LoVo (cell line): ENCODE data around the gene SCARB1.
A peak's percentile ranks its signal among the peaks of the same experiment; 100 is the strongest.

Source experiments
- DNase-seq: peaks from one replicate; pipeline ENCODE4 v3.0.0-alpha.2; 2016; ENCODE audit warnings: low spot score

The SCARB1 gene

DNA sequence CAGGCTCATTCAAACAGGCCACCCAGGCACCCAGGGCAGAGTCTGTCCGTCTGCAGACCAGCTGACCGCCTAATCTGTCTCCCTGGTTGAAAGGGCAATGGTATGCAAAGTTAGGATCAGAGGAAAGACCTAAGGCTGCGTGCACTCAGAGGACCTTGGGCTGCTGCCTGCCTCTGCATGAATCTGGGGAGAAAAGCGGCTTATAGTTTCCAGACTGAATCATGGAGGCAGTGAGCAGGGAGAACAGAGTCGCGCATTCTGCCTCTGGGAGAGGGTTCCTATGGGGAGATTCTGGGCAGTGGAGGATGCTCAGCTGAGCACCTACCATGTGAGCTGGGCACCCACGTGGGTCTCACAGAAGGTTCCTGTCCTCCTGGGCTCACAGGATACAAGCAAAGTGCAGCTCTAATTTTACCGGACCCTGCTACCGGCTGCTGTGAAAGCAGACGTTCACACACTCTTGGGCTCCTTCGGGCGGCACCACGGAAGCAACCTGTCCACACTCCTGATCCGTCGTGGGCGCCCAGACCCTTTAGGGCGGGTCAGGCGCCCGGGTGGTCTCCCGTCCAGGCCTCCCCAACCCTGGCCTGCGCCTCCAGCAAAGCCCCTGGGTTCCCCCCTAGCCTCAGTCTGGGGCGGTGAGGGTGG, 772 bp downstream of the SCARB1 start:
- DNase-seq = peak; percentile 33

DNA sequence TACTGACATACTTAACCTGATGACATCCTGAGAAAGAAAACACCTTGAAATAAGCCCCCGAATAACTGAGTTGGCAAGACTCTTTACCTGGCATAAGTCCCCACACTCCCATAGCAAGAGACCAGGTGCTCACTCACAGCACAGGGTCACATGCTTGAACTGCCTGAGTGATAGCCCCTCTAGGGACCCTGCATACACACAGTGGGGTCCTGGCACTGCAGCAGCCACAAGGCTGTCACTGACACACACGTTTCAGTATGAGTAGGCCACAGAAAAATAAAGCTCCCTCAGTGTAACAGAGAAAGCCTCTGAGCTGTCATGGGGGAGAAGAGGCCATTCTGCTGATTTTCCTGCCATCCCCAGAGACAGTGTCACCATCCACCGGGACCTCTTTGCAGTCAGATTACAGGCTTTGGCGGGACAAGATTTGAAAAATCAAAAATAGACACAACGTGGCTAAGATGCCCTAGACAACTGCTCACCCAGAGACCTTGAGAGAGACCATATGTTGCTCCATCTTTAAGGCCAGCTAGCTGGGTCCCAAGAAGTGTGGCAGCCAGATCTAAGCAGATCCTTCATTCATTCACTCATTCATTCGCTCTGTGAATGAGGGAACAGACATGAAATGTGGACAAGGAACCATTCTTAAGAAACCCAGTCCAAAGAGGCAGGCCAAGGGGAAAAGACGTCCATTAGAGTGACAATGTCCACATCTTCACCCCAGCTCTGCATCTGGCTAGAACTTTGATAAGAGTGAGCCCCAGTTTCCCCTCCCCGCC, 1.6 kb downstream of the SCARB1 start:
- DNase-seq = no peak

DNA sequence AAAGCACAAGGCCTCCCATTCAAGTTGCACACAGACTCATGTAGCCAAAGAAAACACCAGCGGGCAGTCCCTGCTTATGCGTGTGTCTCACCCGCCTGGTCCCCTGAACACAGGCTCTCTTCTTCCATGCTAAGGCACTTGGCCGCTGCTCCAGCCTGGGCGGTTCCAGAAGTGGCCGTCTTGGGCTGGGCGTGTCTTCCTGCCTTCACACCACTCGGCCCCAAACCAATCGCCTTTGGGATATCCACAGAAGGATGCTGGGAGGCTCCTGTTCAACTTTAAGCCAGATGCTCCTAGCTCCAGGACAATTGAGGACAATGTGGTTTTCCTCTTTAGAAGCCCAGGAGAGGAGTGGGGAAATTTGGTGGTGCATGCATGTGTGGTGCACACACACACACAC, 2.2 kb downstream of the SCARB1 start:
- DNase-seq = no peak

DNA sequence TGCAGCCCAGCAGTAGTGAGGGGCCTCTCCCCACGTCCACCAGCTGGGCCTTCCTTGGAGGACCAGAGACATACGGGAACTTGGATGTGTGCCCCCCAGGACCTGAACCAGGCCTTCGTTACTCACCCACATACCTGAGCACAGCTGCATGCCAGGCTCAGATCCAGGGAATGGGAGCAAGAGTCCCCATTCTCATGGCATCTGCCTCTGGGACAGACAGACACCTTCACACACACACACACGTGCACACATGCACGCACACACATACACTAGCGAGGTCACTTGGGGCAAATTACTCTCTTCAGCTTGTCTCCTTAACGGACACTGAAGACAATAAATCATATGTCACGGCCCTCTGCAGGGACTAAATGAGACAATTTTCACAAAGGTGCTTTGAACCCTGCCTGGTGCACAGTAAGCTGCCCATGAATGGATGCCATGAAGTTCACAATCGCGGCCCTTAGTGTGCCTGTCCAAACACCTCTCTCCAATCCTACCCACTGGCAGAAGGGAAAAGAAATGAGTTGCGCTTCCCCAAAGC, 5.7 kb downstream of the SCARB1 start:
- DNase-seq = no peak

DNA sequence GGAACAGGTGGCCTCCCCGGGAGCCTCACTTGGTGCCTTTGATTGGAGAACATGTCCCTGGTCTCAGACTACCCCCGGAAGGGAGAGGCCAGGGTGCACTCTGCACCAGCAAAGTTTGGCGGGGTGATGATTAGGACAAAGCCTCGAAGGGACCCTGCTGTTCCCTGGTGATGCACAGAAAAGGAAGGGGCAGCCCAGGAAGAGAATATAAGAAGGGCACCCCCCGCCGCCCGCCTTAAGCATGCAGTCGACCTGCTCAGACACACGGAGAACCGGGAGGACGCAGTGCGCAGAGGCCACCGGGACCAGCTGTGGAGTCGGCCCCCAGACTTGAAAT, 6.9 kb downstream of the SCARB1 start:
- no peak for DNase-seq

DNA sequence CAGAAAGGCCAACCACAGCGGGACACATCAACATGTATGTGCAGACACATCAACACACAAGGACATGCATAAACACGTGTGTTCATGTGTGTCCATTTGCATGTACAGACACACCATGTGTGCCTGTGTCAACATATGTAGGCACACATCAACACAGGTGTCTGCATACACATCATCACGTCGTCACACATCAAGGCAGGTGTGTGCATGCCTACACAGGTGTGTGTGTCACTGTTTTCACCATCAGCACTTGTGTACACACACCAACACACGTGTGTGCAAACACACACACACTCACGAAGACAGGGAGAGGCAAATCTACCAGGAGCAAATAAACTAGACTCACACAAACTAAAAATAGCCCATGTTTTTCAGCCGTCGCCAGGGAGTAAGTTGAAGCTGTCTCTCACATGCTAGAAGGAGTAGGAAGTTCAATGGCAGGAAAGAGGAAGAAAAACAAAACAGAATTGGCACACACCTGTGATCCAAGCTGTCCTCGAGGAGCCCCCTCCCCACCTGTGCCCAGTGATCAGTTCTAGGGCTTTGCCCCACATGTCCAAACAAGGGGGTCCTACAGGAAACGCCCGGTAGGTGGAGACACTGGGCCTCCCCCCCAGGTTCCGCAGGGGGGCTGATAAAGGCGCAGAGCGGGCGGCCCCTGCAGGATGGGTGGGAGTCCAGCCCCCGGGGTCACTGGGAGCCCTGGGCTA, 7.4 kb downstream of the SCARB1 start:
- DNase-seq = no peak

DNA sequence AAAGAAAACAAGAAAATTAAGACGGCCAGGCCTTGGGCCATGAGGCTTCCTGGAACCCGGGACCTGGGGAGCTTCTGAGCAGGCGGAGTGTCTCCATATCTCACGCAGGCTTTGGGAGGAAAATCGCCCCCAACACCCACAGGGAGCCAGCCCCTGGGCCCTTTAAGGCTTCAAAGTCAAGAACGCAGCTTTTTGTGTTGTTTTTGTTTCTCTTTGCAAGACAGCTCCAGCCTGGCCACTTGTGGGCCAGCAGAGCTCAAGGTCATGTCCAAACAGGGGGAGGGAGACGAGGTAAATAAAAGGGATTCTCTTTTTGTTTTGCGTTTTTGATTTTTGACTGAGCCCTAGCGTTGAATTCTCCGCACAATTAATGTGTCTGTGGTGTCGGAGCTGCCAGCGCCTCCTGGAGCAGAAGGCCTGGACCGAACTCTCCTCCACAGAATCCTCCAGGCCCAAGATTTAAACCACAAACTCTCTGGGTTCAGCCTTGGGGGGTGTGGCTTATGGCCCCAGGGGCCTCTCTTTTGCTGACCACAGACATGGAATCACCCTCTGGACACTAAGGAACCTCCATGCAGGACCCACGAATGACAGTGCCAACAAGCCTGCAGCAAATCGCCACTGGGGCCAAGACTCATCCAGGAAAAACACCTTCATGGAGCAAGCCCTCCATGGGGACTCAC, 8.2 kb downstream of the SCARB1 start:
- no peak for DNase-seq

DNA sequence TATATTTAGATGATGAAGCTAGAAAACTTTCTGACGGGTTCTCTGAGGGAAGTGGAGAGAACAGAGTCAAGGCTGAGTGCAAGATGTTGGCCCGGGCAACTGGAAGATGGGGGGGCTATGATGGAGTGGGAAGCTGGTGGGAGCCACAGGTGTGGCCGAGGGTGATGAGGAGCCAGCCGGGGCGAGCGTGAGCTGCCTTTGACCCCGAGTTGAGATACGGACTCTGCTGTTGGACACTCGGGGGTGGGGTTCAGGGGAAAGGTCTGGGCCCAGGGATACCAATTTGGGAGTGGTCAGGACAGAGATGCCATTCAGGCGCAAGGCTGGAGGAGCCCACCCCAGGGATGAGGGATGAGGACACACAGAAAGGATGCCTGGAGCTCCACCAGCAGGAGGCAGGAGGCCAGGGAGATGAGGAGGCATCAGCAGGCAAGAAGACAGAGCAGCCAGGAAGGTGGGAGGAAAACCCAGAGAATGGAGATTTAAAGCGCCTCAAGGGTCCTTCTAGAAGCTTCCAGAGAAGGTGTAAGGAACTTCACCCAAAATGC, 9.0 kb downstream of the SCARB1 start:
- DNase-seq = no peak

DNA sequence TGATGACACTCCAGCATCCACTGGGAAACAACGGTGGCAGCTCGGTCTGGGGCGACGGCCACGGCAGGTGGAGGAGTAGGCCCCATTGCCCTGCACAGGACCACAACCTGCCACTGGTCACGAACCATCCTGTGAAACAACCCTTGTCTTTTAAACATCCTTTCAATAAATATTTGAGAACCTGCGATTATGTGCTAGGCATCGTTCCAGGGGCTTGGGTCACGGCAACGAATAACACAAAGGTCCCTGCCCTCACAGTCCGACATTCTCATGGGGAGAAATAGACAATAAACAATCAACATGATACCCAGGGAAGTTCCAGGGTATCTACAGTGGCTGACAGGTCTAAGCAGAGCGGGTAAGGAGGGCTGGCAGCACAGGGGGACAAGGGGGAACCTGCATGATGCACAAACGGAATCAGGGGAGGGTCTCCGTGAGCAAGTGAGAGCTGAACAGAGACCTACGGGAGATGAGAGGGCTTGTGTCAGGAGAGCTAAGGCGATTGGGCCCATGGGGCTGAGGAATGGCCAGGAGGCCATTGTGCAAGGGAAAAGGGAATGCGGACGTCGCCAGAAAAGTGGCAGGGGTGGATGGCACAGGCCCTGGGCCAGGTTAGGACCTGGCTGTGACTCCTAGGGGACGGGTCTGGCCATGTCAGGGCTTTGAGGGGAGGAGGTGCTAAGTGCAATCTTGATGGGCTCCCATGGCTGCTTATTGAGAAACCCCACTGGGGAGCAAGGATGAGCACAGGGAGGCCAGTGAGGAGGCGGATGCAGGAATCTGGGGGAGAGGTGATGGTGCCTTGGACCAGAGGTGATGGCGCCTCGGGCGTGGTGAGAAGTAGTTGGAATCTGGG, 9.7 kb downstream of the SCARB1 start:
- no peak for DNase-seq

DNA sequence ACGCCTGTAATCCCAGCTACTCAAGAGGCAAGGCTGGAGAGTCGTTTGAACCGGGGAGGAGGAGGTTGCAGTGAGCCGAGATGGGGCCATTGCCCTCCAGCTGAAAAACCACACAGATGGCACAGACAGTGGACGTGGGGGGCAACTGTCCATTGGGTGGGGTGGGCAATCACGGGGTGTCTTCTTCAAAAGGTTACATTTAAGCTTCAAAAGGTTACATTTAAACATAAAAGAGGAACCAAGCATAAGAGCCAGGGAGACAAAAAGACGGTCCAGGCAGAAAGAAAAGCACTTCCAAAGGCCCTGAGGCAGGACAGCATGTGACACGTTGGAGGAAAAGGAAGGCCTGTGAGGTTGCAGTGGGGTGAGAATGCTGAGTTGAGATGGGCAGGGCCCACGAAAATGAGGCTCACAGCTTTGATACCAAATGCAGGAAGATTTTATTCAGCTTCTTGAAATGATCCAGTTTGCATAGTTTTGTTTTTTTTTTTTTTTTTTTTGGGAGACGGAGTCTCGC, 10.7 kb downstream of the SCARB1 start:
- DNase-seq = no peak

DNA sequence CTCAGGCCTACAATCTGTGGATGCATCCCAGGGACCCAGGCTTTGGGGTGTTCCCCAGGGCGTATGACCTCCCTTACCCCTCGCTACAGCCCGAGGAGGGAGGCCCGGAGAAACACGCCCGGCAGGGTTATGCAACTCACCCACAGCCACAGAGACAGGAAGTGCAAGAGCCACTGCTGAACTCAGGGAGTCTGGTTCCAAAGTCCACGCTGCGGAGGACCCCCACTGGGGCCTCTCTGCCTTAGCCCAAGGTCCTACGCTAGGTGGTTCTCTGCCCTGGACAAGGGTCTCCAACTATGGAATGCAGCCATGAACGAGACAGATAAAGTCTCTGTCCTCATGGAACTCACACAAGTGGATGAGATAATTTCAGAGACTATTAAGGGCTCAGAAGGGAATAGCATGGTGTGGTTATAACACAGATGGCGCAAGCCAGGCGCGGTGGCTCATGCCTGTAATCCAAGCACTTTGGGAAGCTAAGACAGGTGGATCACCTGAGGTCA, 11.3 kb downstream of the SCARB1 start:
- DNase-seq = peak; percentile 26

DNA sequence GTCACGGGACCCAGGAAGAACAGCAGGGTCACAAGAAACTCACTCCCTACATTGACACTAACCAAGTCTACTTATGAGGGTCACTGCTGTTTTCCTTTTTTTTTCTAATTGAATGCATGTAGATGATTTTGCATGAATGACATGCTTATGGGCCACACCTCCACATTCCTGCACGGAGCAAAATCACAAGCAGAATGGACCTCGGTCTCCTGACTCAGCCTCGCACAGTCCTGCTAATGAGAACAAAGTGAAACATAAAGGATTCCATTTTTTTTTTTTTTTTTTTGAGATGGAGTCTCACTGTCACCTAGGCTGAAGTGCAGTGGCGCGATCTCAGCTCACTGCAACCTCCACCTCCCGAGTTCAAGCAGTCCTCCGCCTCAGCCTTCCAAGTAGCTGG, 12.3 kb downstream of the SCARB1 start:
- DNase-seq = no peak

DNA sequence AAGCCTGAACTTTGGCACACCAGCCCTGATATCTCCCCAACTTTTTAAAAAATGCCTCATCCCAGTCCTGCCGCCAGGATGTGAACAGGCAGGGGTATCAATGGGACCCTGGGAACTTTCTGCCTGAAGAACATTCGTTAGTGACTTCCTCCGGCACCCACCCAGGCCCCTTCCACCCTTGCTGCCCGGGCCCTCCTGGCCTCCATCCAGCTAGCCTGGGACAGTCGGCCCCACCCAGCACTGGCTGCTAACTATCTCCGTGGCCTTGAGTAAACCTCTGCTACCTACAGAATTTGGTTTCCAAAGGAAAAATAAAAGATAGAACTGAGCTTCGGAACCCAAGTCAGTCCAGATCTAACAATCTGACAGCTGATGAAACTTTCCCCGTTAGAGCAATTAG, 14.3 kb downstream of the SCARB1 start:
- DNase-seq = no peak

DNA sequence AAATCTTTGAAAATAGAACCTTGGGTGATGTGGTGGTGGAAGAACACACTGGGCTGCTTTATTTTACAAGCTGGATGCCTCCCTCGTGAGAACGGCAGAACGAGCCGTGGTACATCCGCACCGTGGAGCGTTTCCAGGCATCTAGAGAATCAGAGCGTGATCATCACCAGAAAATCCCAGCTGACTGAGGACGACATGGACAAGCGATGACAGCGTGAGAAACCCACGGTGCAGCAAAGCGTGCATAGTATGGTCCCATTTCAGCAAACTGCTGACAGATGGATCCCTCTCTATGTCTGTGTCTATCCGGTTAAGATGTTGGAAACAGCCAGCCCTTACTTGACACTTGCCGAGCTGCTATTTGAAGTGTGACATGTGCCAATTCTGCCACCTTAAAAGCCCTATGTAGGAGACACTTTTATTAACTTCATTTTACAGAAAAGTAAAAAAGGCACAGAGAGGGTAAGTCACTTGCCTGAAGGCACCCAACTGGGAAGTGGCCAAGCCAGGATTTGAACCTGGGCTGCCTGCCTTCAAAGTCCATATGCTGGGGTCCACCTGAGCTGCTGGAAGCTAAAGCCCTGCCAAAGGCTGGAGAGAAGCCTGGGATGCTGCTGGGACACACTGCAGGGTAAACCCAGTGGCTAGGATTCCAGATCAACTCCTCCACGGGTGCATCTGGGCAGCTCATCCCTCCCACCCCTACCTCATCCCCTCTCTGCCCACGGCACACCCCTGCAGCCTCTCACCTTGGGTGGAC, 14.9 kb downstream of the SCARB1 start:
- DNase-seq = no peak

DNA sequence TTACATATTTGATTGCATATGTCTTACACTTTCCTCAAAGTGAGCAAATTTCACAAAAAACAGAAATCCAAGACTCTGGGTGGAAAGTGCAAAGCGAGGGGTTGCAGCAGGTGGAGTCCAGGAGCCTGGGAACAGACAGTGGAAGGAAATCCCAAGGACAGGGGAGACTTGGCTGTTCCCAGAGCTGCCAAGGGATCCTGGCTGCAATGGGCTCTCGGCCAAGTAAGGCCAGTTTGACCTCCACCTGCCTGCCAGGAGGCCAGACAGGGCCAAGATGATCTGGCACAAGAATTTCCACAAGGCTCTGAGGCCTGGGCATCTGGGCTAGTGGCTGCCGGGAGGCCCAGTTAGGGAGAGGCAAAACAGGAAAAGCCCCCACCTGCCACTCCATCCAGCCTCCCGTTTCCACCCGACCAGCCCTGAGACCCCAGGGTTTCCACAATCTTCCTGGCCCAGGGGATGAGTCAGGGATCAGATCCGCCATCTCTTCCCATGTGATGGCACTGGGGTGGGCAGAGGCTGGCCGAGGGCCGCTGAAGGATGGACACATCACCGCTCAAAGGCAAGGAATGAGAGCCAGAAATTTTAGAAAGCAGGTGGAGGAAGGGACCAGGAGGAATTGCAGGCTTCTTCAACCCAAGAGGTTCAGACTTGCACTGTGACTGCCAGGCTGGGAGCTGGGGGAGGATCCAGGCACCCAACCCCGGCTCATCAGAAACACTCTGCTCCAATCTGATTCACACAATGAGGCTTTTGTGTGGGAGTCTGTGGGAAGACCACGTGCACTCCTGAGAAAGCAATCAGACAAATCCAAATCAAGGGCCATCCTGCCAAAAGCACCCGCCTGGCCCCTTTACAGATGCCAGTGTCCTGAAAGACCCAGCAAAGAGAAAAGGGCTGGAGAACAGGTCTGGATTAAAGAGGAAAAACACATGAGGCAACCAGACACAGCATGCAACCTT, 16.3 kb downstream of the SCARB1 start:
- no peak for DNase-seq

DNA sequence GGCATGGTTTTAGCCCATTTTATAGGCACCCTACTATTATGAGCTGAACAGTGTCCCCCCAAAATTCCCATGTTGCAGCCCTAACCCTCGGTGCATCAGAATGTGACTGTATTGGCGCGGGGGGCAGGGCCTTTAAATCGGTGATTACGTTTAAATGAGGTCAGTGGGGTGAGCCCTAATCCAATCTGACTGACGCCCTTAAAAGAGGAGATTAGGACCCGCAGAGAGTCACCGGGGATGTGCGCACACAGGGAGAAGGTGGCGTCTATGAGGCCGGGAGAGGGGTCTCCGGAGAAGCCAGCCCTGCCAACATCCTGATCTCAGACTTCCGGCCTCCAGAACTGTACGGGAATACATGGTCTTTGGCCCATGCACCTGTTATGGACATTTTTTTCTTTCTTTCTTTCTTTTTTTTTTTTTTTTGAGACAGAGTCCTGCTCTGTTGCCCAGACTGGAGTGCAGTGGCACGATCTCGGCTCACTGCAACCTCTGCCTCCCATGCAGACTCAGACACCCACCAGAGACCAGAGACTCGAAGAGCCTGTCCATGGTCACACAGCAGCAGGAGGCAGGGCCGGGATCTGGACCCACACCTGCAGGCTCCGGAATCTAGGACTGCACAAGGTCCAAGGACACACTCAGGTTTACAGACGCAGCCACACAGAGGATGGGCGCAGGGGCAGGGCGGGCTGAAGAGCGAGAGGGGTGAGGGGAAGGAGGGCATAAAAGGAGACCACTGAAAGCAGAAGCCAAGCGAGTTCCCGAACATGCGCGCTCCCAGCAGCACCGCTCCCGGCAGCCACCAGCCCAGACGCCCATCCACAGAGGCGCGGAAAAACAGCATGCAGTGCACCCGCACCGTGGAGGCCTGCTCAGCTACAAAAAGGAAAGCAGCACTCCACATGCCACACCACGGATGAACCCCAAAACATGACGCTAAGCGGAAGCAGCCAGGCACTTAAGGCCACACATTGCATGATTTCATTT, 19.0 kb downstream of the SCARB1 start:
- no peak for DNase-seq

DNA sequence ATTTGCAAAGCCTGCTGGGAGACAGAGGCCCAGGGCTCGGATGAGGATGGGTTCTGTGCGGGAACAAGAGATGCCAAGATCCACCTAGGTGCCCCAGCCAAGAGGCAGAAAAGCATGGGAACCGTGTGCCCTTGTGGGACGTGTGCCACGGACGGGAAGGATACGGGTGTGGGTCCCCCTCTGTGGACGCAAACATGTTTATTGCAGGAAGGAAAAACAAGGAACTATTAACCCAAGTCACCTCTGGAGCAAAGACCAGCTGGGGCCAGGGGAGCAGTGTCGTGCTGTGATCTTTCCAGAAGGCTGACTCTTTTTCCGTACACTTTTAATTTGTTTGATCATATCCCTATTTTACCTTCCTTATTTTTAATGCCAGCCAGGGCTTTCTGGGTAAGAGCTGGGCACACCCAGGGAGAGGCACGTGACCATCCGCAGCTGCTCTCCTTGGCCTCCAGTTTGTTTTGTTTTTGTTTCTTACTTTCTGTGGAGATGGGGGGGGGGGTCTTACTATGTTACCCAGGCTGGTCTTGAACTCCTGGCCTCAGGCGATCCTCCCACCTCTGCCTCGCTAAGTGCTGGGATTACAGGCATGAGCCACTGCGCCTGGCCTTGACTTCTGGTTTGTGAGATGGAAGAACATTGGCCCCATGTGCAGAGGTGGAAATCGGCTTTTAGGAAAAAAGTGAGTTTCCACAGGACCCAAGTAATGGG, 20.7 kb downstream of the SCARB1 start:
- no peak for DNase-seq
